ENCODE results near the gene SLC34A1.

- TF ChIP-seq REST (IDR thresholded peaks at IDR 0.05) (no peak), FOXA1 (IDR thresholded peaks at IDR 0.05) (no peak), CTCF (IDR thresholded peaks at IDR 0.05; ENCODE audit: low read depth, low read length, missing input control) (no peak), RAD21 (IDR thresholded peaks at IDR 0.05) (no peak), RXRA (IDR thresholded peaks at IDR 0.05) (no peak), MAX (IDR thresholded peaks at IDR 0.05) (no peak), SP1 (IDR thresholded peaks at IDR 0.05) (no peak), NR2F2 (IDR thresholded peaks at IDR 0.05) (no peak), YY1 (IDR thresholded peaks at IDR 0.05) (no peak)
Measured at GRCh38 chr5:177347699-177348098, 36.5 kb upstream of the SLC34A1 start.
